GM12878 (cell line): ENCODE data around the gene SERPINI1. TPM values are rescaled to one million over a fixed set of nuclear protein-coding genes. Genes with fewer than 3 reads are reported as not detected.

Experiments used
- ATAC-seq: fragments of 200-7000 bp; cut with Tn5 transposase; 3 replicates; pipeline ENCODE4 v1.9.1; 2020; ENCODE audit warnings: mild to moderate bottlenecking, moderate library complexity
- BruUV-seq: library from RNA; stranded (reverse); fragments of 400-500 nt; replicated peaks from 2 replicates; lab custom pipeline; 2021; lab: Mats Ljungman, UMichigan
- CTCF ChIA-PET: fragments of 300-600 bp; sonication (Branson Sonifier 250); formaldehyde crosslinking; extraction: SDS; loops from one replicate; lab custom pipeline; 2021; ENCODE audit warnings: inconsistent platforms; lab: Yijun Ruan, JAX
- POLR2A ChIA-PET: fragments of 350-600 bp; formaldehyde crosslinking; extraction: SDS; loops from one replicate; lab custom pipeline; 2021; ENCODE audit warnings: inconsistent platforms; lab: Charles Lee
- RAD21 ChIA-PET: fragments of 300-600 bp; sonication (Branson Sonifier 250); formaldehyde crosslinking; loops from one replicate; lab custom pipeline; 2023; ENCODE audit warnings: antibody characterized with exemption; ENCODE audit not compliant: unreplicated experiment; lab: Charles Lee
- SMC1A ChIA-PET: fragments of 300-600 bp; sonication (Branson Sonifier 250); formaldehyde crosslinking; loops from one replicate; lab custom pipeline; 2023; ENCODE audit not compliant: unreplicated experiment, uncharacterized antibody; lab: Charles Lee
- DNase-seq: peaks from one replicate; pipeline ENCODE4 v3.0.0-alpha.2; 2011; ENCODE audit warnings: low read depth, low spot score
- FAIRE-seq: peaks from 3 replicates; lab custom pipeline; 2011; peaks lifted over from hg19 to GRCh38; lab: Jason Lieb, UNC
- H2AFZ ChIP-seq: 2 replicates; pipeline ENCODE4 v1.6.0; 2011; ENCODE audit warnings: low read depth, low read length, control low read depth; ENCODE audit not compliant: control insufficient read depth
- H3K27ac ChIP-seq: 2 replicates; pipeline ENCODE4 v1.5.1; 2011; ENCODE audit warnings: control low read depth; ENCODE audit not compliant: control insufficient read depth, insufficient read depth
- H3K27me3 ChIP-seq, 2 experiments: replicated peaks in 1 of 2; 2 replicates each; pipeline versions ENCODE4 v1.6.0 to v1.6.1; 2011; ENCODE audit warnings: low read length in 1 of 2; ENCODE audit not compliant: control insufficient read depth in 2 of 2, insufficient read depth in 2 of 2
- H3K36me3 ChIP-seq, 2 experiments: 2 replicates each; pipeline ENCODE4 v1.5.1; 2011; ENCODE audit warnings: low read length in 1 of 2; ENCODE audit not compliant: control insufficient read depth in 2 of 2, insufficient read depth in 2 of 2
- H3K4me1 ChIP-seq: 2 replicates; pipeline ENCODE4 v1.6.1; 2011; ENCODE audit warnings: mild to moderate bottlenecking, low read length, moderate library complexity, mixed read lengths; ENCODE audit not compliant: control insufficient read depth, insufficient read depth
- H3K4me2 ChIP-seq: 2 replicates; pipeline ENCODE4 v1.6.0; 2011; ENCODE audit warnings: control low read depth; ENCODE audit not compliant: control insufficient read depth, insufficient read depth
- H3K4me3 ChIP-seq: fragments of 200-600 bp; sonication (generic); 2 replicates; pipeline ENCODE4 v1.5.1; 2016
- H3K79me2 ChIP-seq: 2 replicates; pipeline ENCODE4 v1.6.0; 2011; ENCODE audit warnings: low read length; ENCODE audit not compliant: control insufficient read depth, insufficient read depth
- H3K9ac ChIP-seq: 2 replicates; pipeline ENCODE4 v1.8.0; 2011; ENCODE audit warnings: low read length, control low read depth, mixed read lengths; ENCODE audit not compliant: control insufficient read depth, insufficient read depth
- H3K9me3 ChIP-seq: replicated peaks from 3 replicates; pipeline ENCODE4 v1.5.1; 2011; ENCODE audit warnings: mild to moderate bottlenecking, low read length; ENCODE audit not compliant: control insufficient read depth, insufficient read depth
- H4K20me1 ChIP-seq: 2 replicates; pipeline ENCODE4 v1.6.0; 2011; ENCODE audit not compliant: control insufficient read depth, insufficient read depth
- ASH2L ChIP-seq: fragments of 300-600, 200-600 bp; sonication (generic); IDR thresholded peaks from 2 replicates; pipeline ENCODE4 v1.6.1; 2017; ENCODE audit warnings: low read depth, mild to moderate bottlenecking, borderline replicate concordance
- EZH2 ChIP-seq: IDR thresholded peaks from 2 replicates; pipeline ENCODE4 v1.6.1; 2012; ENCODE audit warnings: low read depth, mild to moderate bottlenecking, control low read depth, inconsistent platforms, low read length, borderline replicate concordance; ENCODE audit not compliant: control insufficient read depth
- MTA2 ChIP-seq: fragments of 450-650 bp; IDR thresholded peaks from 2 replicates; pipeline ENCODE4 v1.6.1; 2016; ENCODE audit warnings: low read depth, mild to moderate bottlenecking, moderate library complexity
- PAX5 ChIP-seq: IDR thresholded peaks from 2 replicates; pipeline ENCODE4 v1.6.1; 2011; ENCODE audit warnings: low read depth, low read length, borderline replicate concordance
- RCOR1 ChIP-seq: conservative IDR thresholded peaks from 2 replicates; pipeline ENCODE4 v1.6.1; 2012; ENCODE audit warnings: low read depth, low read length, improper control_type of control experiment
- RUNX3 ChIP-seq: IDR thresholded peaks from 2 replicates; pipeline ENCODE4 v1.6.1; 2012; ENCODE audit warnings: low read length, inconsistent platforms
- SMAD1 ChIP-seq: fragments of 450-650 bp; IDR thresholded peaks from 2 replicates; pipeline ENCODE4 v1.6.1; 2018; ENCODE audit warnings: mild to moderate bottlenecking, low read depth; ENCODE audit not compliant: partially characterized antibody
- TCF12 ChIP-seq: IDR thresholded peaks from 2 replicates; pipeline ENCODE4 v1.6.1; 2011; ENCODE audit warnings: low read depth, mild to moderate bottlenecking, low read length
- WRNIP1 ChIP-seq: IDR thresholded peaks from 2 replicates; pipeline ENCODE4 v1.6.1; 2011; ENCODE audit warnings: low read depth, low read length, improper control_type of control experiment, borderline replicate concordance
- YBX1 ChIP-seq: fragments of 450-650 bp; IDR thresholded peaks from 2 replicates; pipeline ENCODE4 v1.6.1; 2016; ENCODE audit warnings: antibody characterized with exemption
- ZNF384 ChIP-seq: IDR thresholded peaks from 2 replicates; pipeline ENCODE4 v1.6.1; 2012; ENCODE audit warnings: low read depth, mild to moderate bottlenecking, low read length, improper control_type of control experiment, borderline replicate concordance
- ZSCAN29 ChIP-seq: fragments of 450-650 bp; IDR thresholded peaks from 2 replicates; pipeline ENCODE4 v1.6.1; 2017; ENCODE audit warnings: mild to moderate bottlenecking, moderate library complexity
- WGBS: methylation state at CpG from one replicate; pipeline ENCODE4 v1.1.6; 2016; ENCODE audit warnings: low lambda C conversion rate; ENCODE audit not compliant: insufficient replicate concordance, insufficient coverage; ENCODE audit errors: missing lambda C conversion rate; 5-methylcytosine and 5-hydroxymethylcytosine counted together
- in situ Hi-C: fragments of 300-500 bp; cut with MboI; formaldehyde crosslinking; loops from 9 replicates; pipeline ENCODE4 v1.14.3; 2018; ENCODE audit warnings: mixed read lengths
- intact Hi-C: fragments of 100-400 bp; cut with micrococcal nuclease; formaldehyde crosslinking; loops from one replicate; pipeline ENCODE4 v1.14.2; 2022; ENCODE audit not compliant: unreplicated experiment
- polyA plus RNA-seq, 11 experiments: library from polyadenylated mRNA; depleted of rRNA in 4 of 11; unstranded in 6 of 11; stranded (reverse) in 5 of 11; fragments of >200 nt; fragmentation: Nextera tagmentation in 4 of 11; fragmentation: Illumina TruSeq in 1 of 11; extraction: Ambion mirVana in 4 of 11; extraction: Trizol in 1 of 11; gene quantifications; 1 replicate in 1 of 11; 2 replicates in 10 of 11; pipeline versions ENCODE4 v1.2.1 to v1.2.3, GENCODE V29; 2011 to 2016; ENCODE audit warnings: inconsistent platforms in 2 of 11, missing spikeins in 2 of 11, low read depth in 1 of 11
- total RNA-seq, 4 experiments: library from RNA; depleted of rRNA in 3 of 4; stranded (reverse); fragments of >200 nt in 3 of 4; fragmentation: Illumina TruSeq in 1 of 4; extraction: Trizol in 1 of 4; gene quantifications; 2 replicates each; pipeline versions ENCODE4 v1.2.1 to v1.2.3, GENCODE V29; 2013 to 2021

SERPINI1 gene
- total and polyA plus RNA-seq, 10 of the 15 experiments (the other 5 are each of a cell fraction or from before 2014, with no cell fraction given) = 1.5 to 7.6 (median 3.6) TPM

GRCh38 chr3:167830007-167830406, 94.5 kb downstream of the SERPINI1 start:
- Histone ChIP-seq H3K27ac (no peak overlapping the region), H3K36me3 (no peaks in the 10 kb centered on the region)
- FAIRE-seq = no peak
- no peak for TF ChIP-seq WRNIP1
- no peak for TF ChIP-seq ZSCAN29
- TF ChIP-seq RCOR1 = no peak
- TF ChIP-seq SMAD1 = no peak
- TF ChIP-seq YBX1 = no peak
- 0 out of 2 replicates have a peak, but pooled peaks have one; percentile 18 for TF ChIP-seq TCF12
- TF ChIP-seq MTA2 = 0 out of 2 replicates have a peak, but pooled peaks have one; percentile 11
- TF ChIP-seq ASH2L = no peak
- TF ChIP-seq EZH2 = no peak
- peak; percentile 29; the same call in 1 of the 2 replicates for TF ChIP-seq PAX5
- peak; percentile 40 for TF ChIP-seq RUNX3
- TF ChIP-seq ZNF384 = peak; percentile 35; the same call in 1 of the 2 replicates
- TF ChIP-seq, all 136 proteins: peak for 5
- intact Hi-C loops = no loop called here
- DNase-seq (no peak), ATAC-seq (peak; percentile 65)
- Histone ChIP-seq H3K4me1 (no peaks in the 10 kb centered on the region), H3K4me2 (no peak overlapping the region), H4K20me1 (no peaks in the 10 kb centered on the region), H3K4me3 (no peak overlapping the region), H2AFZ (no peak overlapping the region), H3K27me3 (no peaks in the 10 kb centered on the region), H3K9me3 (no peaks in the 10 kb centered on the region), H3K79me2 (no peaks in the 10 kb centered on the region), H3K9ac (no peak overlapping the region)
- ChIA-PET RAD21 (interaction anchor here (0.8 kb wide), 1 partner anchor 13 kb away, joined by 3 read pairs; no protein-coding TSS in a partner anchor), SMC1A (interaction anchor here (0.9 kb wide), 1 partner anchor 126 kb away, joined by 3 read pairs; no protein-coding TSS in a partner anchor), POLR2A (no interaction called here), CTCF (interaction anchor here (1.1 kb wide), 1 partner anchor 51 kb away, joined by 3 read pairs; no protein-coding TSS in a partner anchor)
- in situ Hi-C loops = no loop called here
- 0% methylated on average over 4 of the region's 4 CpGs for WGBS
- no TSS peak for BruUV-seq
